Occipital lobe (tissue), 2 donors: ENCODE data around the gene CROCC2. TPM values are rescaled to one million over a fixed set of nuclear protein-coding genes. Genes with fewer than 3 reads are reported as not detected.

ENCODE experiments used
- DNase-seq: peaks from one replicate; lab custom pipeline; 2025; lab: John Stamatoyannopoulos, UW
- total RNA-seq: library from RNA; depleted of rRNA; stranded (reverse); fragments of >200 nt; gene quantifications from one replicate; pipeline ENCODE4 v1.2.3, GENCODE V29; 2014

The CROCC2 gene
- total RNA-seq, 1 donor from 2014 or later: under 0.01 TPM

- DNase-seq: no peak
These were observed 30.7 kb upstream of the CROCC2 start for GRCh38 chr2:240875228-240876034.

GRCh38 chr2:240876035-240876474 lies 30.1 kb upstream of the CROCC2 start:
- DNase-seq: no peak

- DNase-seq: no peak
These were observed 29.5 kb upstream of the CROCC2 start for GRCh38 chr2:240876475-240877251.

GRCh38 chr2:240877460-240878340 lies 28.4 kb upstream of the CROCC2 start:
- no peak for DNase-seq

- DNase-seq: no peak
These were observed 27.7 kb upstream of the CROCC2 start for GRCh38 chr2:240878341-240878936.

GRCh38 chr2:240879105-240879504 lies 27.0 kb upstream of the CROCC2 start:
- no peak for DNase-seq

GRCh38 chr2:240881913-240882312 lies 24.2 kb upstream of the CROCC2 start:
- DNase-seq: no peak

- DNase-seq: no peak
These were observed 21.9 kb upstream of the CROCC2 start for GRCh38 chr2:240884221-240884620.

- no peak for DNase-seq
These were observed 21.4 kb upstream of the CROCC2 start for GRCh38 chr2:240884745-240885144.

- DNase-seq: no peak
These were observed 20.6 kb upstream of the CROCC2 start for GRCh38 chr2:240885566-240885965.

- DNase-seq: no peak
These were observed 20.0 kb upstream of the CROCC2 start for GRCh38 chr2:240886023-240886565.

GRCh38 chr2:240886678-240887609 lies 19.2 kb upstream of the CROCC2 start:
- DNase-seq: no peak

- DNase-seq: no peak
These were observed 18.5 kb upstream of the CROCC2 start for GRCh38 chr2:240887631-240888030.

GRCh38 chr2:240888130-240888889 lies 17.8 kb upstream of the CROCC2 start:
- no peak for DNase-seq

- no peak for DNase-seq
These were observed 17.1 kb upstream of the CROCC2 start for GRCh38 chr2:240888890-240889573.

- DNase-seq: no peak
These were observed 16.3 kb upstream of the CROCC2 start for GRCh38 chr2:240889601-240890560.

- no peak for DNase-seq
These were observed 15.4 kb upstream of the CROCC2 start for GRCh38 chr2:240890691-240891090.
